OCI-LY1 (cell line): ENCODE measurements around the gene PAEP.
"Not testable (repeated sequence)": the region's sequence is repeated elsewhere in the genome, so short reads cannot be mapped to it uniquely, and the experiment has no call there.

ENCODE experiments used
- H2AFZ ChIP-seq: fragments of 200-600 bp; sonication (generic), shearing (Covaris generic); 2 replicates; pipeline ENCODE4 v1.6.0; 2014; ENCODE audit warnings: antibody characterized with exemption, mild to moderate bottlenecking, low read length
- H3F3A ChIP-seq: fragments of 200-600 bp; sonication (generic), shearing (Covaris generic); 2 replicates; pipeline ENCODE4 v1.6.0; 2014; ENCODE audit warnings: mild to moderate bottlenecking, antibody characterized with exemption, low read length, moderate library complexity; ENCODE audit not compliant: insufficient read depth
- H3K27ac ChIP-seq: fragments of 200-600 bp; sonication (generic); 2 replicates; pipeline ENCODE4 v1.5.1; 2014; ENCODE audit warnings: low read length, mixed run types, mild to moderate bottlenecking, low read depth; ENCODE audit not compliant: poor library complexity, severe bottlenecking
- H3K27me3 ChIP-seq: fragments of 200-600 bp; sonication (generic); 2 replicates; pipeline ENCODE4 v1.6.0; 2014; ENCODE audit warnings: antibody characterized with exemption, mild to moderate bottlenecking, low read length, moderate library complexity; ENCODE audit not compliant: insufficient read depth
- H3K36me3 ChIP-seq: fragments of 200-600 bp; sonication (generic); 2 replicates; pipeline ENCODE4 v1.6.1; 2014; ENCODE audit warnings: mild to moderate bottlenecking, antibody characterized with exemption, low read length, moderate library complexity, mixed read lengths; ENCODE audit not compliant: insufficient read depth
- H3K4me1 ChIP-seq: fragments of 200-600 bp; sonication (generic); 2 replicates; pipeline ENCODE4 v1.5.1; 2014; ENCODE audit warnings: mild to moderate bottlenecking, low read length, moderate library complexity; ENCODE audit not compliant: insufficient read depth, severe bottlenecking
- H3K4me2 ChIP-seq: fragments of 200-600 bp; sonication (generic), shearing (Covaris generic); 2 replicates; pipeline ENCODE4 v1.6.1; 2014; ENCODE audit warnings: low read length
- H3K4me3 ChIP-seq: fragments of 200-600 bp; sonication (generic); 2 replicates; pipeline ENCODE4 v1.5.1; 2014; ENCODE audit warnings: low read length, low read depth, mild to moderate bottlenecking, mixed read lengths; ENCODE audit not compliant: poor library complexity, severe bottlenecking
- H3K79me2 ChIP-seq: fragments of 200-600 bp; shearing (Covaris generic); 2 replicates; pipeline ENCODE4 v1.6.1; 2016; ENCODE audit warnings: mixed run types, low read length, mixed read lengths; ENCODE audit not compliant: insufficient read depth
- H3K9ac ChIP-seq: fragments of 200-600 bp; sonication (generic), shearing (Covaris generic); 2 replicates; pipeline ENCODE4 v1.6.1; 2014; ENCODE audit warnings: mild to moderate bottlenecking, low read length, mixed read lengths
- H3K9me2 ChIP-seq: fragments of 200-600 bp; sonication (generic), shearing (Covaris generic); 2 replicates; pipeline ENCODE4 v1.6.1; 2014; ENCODE audit warnings: low read depth, mild to moderate bottlenecking, low read length, mixed read lengths
- H3K9me3 ChIP-seq: fragments of 200-600 bp; shearing (Covaris generic); 2 replicates; pipeline ENCODE4 v1.6.1; 2014; ENCODE audit warnings: low read length, mixed read lengths
- H4K20me1 ChIP-seq: fragments of 200-600 bp; sonication (generic), shearing (Covaris generic); 2 replicates; pipeline ENCODE4 v1.6.0; 2016; ENCODE audit warnings: mild to moderate bottlenecking, low read length; ENCODE audit not compliant: insufficient read depth
- EZH2 ChIP-seq: fragments of 200-600 bp; sonication (generic), shearing (Covaris generic); IDR thresholded peaks from 2 replicates; pipeline ENCODE4 v1.8.0; 2017; ENCODE audit warnings: borderline replicate concordance, mixed run types, mild to moderate bottlenecking, antibody characterized with exemption, low read length, moderate library complexity, mixed read lengths
- TF ChIP-seq, protein P1 (sequence below): fragments of 200-600 bp; sonication (generic), shearing (Covaris generic); IDR thresholded peaks from 2 replicates; pipeline ENCODE4 v1.5.1; 2017; ENCODE audit warnings: mild to moderate bottlenecking, antibody characterized with exemption, low read length, moderate library complexity, mixed read lengths

The PAEP gene

DNA sequence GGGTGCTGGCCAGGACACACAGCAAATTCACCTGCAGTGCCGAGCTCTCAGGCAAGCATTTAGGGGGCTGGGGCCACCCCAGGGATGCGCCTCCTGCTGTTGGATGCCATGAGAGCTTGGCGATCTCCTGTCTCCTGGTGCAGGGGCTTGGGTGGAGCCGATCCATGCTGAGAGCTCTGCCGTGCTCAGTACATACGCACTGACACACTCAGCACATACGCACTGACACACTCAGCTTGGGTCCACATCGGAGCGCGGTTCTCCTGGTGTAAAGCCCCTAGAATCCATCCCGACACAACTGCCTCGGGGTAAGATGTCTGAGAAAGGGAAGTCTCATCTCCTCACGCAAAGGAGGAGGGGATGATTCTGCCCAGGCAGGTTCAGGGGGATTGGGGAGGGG, 25.9 kb upstream of the PAEP start:
- H3K4me2 ChIP-seq, H4K20me1 ChIP-seq, H3K4me3 ChIP-seq, H3K27ac ChIP-seq, H3K4me1 ChIP-seq, H3K36me3 ChIP-seq, H2AFZ ChIP-seq, H3K79me2 ChIP-seq, H3K27me3 ChIP-seq, H3K9me3 ChIP-seq, H3F3A ChIP-seq, H3K9me2 ChIP-seq, H3K9ac ChIP-seq: not testable (repeated sequence)

DNA sequence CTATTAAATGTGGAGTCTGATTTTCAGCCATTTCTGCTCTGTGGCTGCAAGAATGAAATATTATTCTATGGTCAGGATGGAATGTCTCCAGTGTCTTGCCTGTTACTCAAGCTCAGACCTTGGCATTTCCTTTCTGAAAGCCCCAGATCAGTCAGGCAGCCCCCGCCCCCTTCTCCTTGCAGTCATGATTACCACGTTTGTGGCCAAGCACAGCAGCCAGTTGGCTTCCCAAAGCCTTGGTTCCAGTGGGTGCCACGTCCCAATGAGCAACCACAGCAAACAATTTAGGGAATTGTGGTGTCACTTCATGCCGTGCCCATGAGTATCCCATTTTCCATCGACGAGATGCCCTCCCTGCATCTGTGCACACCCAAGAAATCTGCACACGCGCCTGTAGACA, 25.3 kb upstream of the PAEP start:
- no peaks in the 10 kb centered on the region; the same call in 1 of the 2 replicates for H3K27me3 ChIP-seq

DNA sequence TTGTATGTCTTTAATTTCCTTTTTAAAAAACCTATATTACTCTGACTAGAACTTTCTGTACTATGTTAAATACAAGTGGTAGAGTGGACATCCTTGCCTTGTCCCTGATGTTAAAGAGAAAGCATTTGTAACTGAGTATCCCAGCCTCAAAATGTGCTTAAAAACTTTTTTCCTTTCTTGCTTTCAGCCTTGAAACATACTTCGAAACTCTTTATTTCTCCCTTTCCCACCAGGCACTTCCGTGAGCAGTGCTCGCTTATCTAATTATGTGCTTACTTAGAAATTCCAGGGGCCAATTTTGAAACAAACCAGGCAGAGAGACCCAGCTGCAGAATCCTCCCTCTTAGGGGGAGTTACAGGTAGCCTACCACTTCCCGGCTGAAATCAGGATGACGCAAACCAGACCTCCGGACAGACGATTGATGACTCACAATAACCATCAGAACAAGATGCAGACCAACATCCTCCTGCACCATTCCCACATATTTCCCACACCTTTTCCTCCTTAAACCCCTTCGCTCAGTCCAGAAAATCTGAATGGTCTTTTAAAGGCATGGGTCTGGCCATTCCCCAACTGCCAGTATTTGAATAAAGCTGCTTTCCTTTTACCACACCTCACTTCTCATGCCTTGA, 18.2 kb upstream of the PAEP start:
- not testable (repeated sequence) for H3K9ac ChIP-seq, H3K79me2 ChIP-seq, H3K36me3 ChIP-seq, H3K4me1 ChIP-seq, H2AFZ ChIP-seq, H3K4me3 ChIP-seq, H3K9me3 ChIP-seq, H3K27me3 ChIP-seq, H4K20me1 ChIP-seq, H3K4me2 ChIP-seq, H3K9me2 ChIP-seq, H3F3A ChIP-seq, H3K27ac ChIP-seq

More for the DNA sequence above, 25.3 kb upstream of the PAEP start:
- no peaks in the 10 kb centered on the region for H3F3A ChIP-seq
- H3K9me2 ChIP-seq: no peaks in the 10 kb centered on the region
- H2AFZ ChIP-seq: no peak overlapping the region
- no peak overlapping the region for H3K4me3 ChIP-seq
- H3K79me2 ChIP-seq: no peaks in the 10 kb centered on the region
- H3K9ac ChIP-seq: no peak overlapping the region
- H4K20me1 ChIP-seq: no peaks in the 10 kb centered on the region
- H3K9me3 ChIP-seq: no peaks in the 10 kb centered on the region
- no peak overlapping the region for H3K27ac ChIP-seq
- no peaks in the 10 kb centered on the region for H3K36me3 ChIP-seq
- TF ChIP-seq, protein P1, sequence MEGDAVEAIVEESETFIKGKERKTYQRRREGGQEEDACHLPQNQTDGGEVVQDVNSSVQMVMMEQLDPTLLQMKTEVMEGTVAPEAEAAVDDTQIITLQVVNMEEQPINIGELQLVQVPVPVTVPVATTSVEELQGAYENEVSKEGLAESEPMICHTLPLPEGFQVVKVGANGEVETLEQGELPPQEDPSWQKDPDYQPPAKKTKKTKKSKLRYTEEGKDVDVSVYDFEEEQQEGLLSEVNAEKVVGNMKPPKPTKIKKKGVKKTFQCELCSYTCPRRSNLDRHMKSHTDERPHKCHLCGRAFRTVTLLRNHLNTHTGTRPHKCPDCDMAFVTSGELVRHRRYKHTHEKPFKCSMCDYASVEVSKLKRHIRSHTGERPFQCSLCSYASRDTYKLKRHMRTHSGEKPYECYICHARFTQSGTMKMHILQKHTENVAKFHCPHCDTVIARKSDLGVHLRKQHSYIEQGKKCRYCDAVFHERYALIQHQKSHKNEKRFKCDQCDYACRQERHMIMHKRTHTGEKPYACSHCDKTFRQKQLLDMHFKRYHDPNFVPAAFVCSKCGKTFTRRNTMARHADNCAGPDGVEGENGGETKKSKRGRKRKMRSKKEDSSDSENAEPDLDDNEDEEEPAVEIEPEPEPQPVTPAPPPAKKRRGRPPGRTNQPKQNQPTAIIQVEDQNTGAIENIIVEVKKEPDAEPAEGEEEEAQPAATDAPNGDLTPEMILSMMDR: no peak
- no peak for TF ChIP-seq EZH2
- no peaks in the 10 kb centered on the region for H3K4me1 ChIP-seq
- H3K4me2 ChIP-seq: no peak overlapping the region

DNA sequence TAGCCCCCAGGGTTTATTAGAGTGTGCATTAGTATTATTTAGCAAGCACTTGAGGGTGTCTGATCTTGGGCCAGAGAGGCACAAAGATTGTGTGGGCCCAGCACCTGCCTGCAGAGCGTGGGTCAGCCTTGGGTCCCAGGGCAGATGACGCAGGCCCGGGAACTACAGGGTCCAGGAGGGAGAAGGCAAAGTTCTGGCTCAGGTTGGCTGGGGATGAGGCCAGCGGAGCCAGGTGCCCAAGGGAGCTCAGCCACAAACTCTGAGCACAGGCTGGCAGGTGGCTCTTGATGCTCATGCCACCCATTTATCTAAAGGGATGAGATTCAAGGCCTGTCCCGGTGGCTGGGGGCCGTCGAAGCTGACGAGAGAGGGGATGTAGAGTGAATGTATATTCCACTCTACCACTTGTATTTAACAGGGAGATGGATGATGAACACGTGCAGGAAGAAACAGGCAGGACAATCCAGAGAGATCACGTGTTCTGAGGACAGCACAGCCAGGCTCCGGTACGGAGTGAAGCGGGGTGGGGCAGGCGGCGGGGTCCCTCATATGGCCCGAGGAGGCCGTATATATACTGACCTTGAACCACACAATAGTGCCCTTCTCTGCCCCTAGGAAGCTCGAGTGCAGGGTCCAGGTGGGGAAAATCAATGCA, 16.4 kb upstream of the PAEP start:
- H3F3A ChIP-seq: no peaks in the 10 kb centered on the region
- H3K4me3 ChIP-seq: no peak overlapping the region
- H3K4me2 ChIP-seq: no peak overlapping the region
- no peaks in the 10 kb centered on the region for H4K20me1 ChIP-seq
- H3K9me2 ChIP-seq: no peaks in the 10 kb centered on the region
- H3K36me3 ChIP-seq: no peaks in the 10 kb centered on the region
- H3K27me3 ChIP-seq: no peaks in the 10 kb centered on the region
- no peaks in the 10 kb centered on the region for H3K9me3 ChIP-seq
- H3K27ac ChIP-seq: no peak overlapping the region
- no peaks in the 10 kb centered on the region for H3K4me1 ChIP-seq
- TF ChIP-seq, protein P1: no peak
- no peak for TF ChIP-seq EZH2
- H3K9ac ChIP-seq: no peak overlapping the region
- H3K79me2 ChIP-seq: no peaks in the 10 kb centered on the region
- no peak overlapping the region for H2AFZ ChIP-seq

DNA sequence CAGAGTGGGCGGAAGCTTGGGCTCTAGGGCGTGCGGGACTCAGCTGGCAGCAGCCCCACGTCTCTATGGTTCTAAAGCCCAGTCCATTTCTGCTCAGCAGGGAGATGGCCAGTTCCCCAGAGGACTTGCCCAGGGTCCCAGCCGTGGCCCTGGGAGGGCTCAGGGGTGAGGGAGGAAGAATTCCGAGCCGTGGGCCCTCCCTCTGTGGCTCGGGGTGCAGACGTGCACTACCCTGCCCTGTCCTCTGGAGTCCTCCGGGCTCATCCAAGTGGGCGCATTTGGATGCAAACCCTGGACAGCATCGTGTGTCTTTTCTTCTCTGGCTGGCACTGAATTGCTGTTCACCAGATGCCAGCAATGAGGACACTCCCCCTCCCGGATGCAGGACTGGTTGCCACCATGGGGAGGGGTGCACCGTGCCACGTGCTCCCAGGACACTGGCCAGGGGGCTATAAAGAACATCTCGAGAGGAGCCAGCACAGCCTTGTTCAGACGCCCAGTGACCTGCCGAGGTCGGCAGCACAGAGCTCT, 15.8 kb upstream of the PAEP start, which contains the start of gene OBP2A:
OBP2A (plus strand) TSS at position 481 of the 531 bp plus-strand sequence. CDS start 55 bp downstream, outside the sequence.
- H3K9ac ChIP-seq, H3K36me3 ChIP-seq, H4K20me1 ChIP-seq, H3K9me2 ChIP-seq, H3K27ac ChIP-seq, H3F3A ChIP-seq, H2AFZ ChIP-seq, H3K9me3 ChIP-seq, H3K79me2 ChIP-seq, H3K4me3 ChIP-seq, H3K27me3 ChIP-seq, H3K4me2 ChIP-seq, H3K4me1 ChIP-seq: not testable (repeated sequence)
